Measurements from ENCODE around the gene PET117. TPM values are rescaled to one million over a fixed set of nuclear protein-coding genes. Genes with fewer than 3 reads are reported as not detected.

The PET117 gene

DNA sequence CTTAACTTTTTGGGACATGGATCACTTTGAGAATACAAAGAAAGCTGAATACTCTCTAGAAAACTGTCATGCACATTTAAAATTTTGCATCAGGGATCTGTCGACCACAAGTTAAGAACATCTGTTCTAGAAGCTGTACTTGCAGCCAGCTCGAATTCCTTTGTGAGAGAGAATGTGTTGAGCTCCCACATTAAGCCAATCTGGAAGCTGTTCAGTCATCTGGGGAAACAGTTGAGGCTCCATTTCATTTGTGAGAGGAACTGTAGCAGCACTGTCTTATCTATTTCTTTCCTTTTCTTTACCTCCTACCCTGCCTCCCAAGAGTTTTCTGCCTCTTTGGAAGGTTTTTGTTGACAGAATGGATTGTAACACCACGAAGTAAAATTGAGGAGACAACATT, 50.8 kb downstream of the PET117 start:
- no peak for DNase-seq
- H3K27me3 ChIP-seq (ENCODE audit: control insufficient read depth in 1 of 2, insufficient read depth in 1 of 2, low read length in 2 of 2), result no peaks in the 10 kb centered on the region
- H2BK120ac ChIP-seq (ENCODE audit: low read depth, low read length), result no peak overlapping the region
- H3K18ac ChIP-seq (ENCODE audit: low read depth in 1 of 2, low read length in 2 of 2), result no peak overlapping the region
- no peak overlapping the region for H3K14ac ChIP-seq (ENCODE audit: low read length in 2 of 2)
- H3K4ac ChIP-seq (ENCODE audit: low read depth in 1 of 2, low read length in 2 of 2), result no peak overlapping the region
- H3K4me3 ChIP-seq (ENCODE audit: insufficient read depth in 1 of 2, low read depth in 1 of 2, low read length in 2 of 2), result no peak overlapping the region
- no peak overlapping the region for H3K27ac ChIP-seq (ENCODE audit: low read length, poor library complexity, severe bottlenecking)
- H3K9ac ChIP-seq (ENCODE audit: low read length), result no peak overlapping the region
- no peaks in the 10 kb centered on the region for H3K79me1 ChIP-seq (replicated peaks; ENCODE audit: low read length, poor library complexity, severe bottlenecking)
- peaks cover 2% of the 10 kb centered on the region for H3K4me1 ChIP-seq (ENCODE audit: control insufficient read depth, insufficient read depth, low read depth, low read length)
- H2BK5ac ChIP-seq (ENCODE audit: low read depth, low read length, poor library complexity, severe bottlenecking), result no peak overlapping the region
- H2BK15ac ChIP-seq (ENCODE audit: low read depth, poor library complexity, severe bottlenecking), result no peak overlapping the region
- H3K9me3 ChIP-seq (ENCODE audit: control insufficient read depth, low read length), result no peaks in the 10 kb centered on the region
- H2AFZ ChIP-seq (ENCODE audit: low read depth, low read length), result no peak overlapping the region
- WGBS, result 88% methylated on average over 3 of the region's 3 CpGs
- H2BK12ac ChIP-seq (ENCODE audit: low read length in 2 of 2), result no peak overlapping the region
- no peak overlapping the region for H3K23ac ChIP-seq (ENCODE audit: low read length in 2 of 2)
- peaks cover 21 to 68% of the 10 kb centered on the region in 2 experiments for H3K36me3 ChIP-seq (ENCODE audit: control insufficient read depth in 1 of 2, insufficient read depth in 2 of 2, low read depth in 1 of 2, low read length in 2 of 2)
- no peak overlapping the region for H4K8ac ChIP-seq (ENCODE audit: low read length)
- no peak overlapping the region for H3K4me2 ChIP-seq (ENCODE audit: low read length, poor library complexity, severe bottlenecking)
- no peak overlapping the region for H4K91ac ChIP-seq (ENCODE audit: low read length)
- H2AK5ac ChIP-seq (ENCODE audit: low read length, severe bottlenecking), result no peak overlapping the region

DNA sequence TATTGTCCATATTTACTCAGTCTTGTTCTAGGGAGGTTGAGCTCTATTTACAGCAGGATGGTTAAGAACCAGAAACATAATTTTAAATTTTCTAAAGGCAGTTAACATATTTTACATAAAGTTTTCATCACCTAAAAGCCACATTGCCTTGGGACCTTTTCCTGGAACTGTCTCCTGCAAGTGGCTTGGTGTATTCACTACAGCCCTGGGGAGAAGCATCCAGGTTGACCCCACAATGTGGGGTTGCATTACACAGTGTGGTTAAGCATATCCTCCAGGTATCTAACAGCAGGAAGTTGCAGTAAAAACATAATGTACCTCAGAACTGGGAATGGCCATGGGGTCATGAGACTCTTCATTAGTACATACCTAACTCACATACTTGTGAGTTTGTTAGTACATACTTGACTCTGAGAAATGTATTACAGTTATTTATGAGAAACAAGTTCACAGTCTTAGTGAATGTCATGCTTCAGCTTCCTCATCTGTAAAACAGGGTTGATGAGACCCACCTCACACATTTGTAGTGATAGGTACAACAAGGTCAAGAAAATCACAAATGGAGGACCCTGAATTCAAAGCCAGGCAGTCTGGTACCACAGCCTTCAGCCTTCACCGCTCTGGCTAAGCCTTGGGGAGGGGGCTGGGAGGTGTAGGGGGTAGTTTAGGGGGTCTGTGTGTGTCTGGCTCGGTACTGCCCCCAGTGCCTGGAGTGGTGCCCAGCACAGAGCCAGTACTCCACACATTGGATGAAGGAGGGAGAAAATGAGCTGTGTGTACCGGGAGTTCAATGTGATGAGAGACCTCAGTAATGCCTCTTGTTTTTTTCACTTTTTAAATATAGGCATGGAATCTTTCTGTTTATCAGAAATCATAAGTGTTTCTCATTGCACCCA, 52.9 kb downstream of the PET117 start:
- Histone ChIP-seq H3K18ac (ENCODE audit: low read depth in 1 of 2, low read length in 2 of 2) (no peak overlapping the region), H2BK12ac (ENCODE audit: low read length in 2 of 2) (no peak overlapping the region), H3K9ac (ENCODE audit: low read length) (no peak overlapping the region), H3K4me1 (ENCODE audit: control insufficient read depth, insufficient read depth, low read depth, low read length) (peaks cover 2% of the 10 kb centered on the region), H2BK5ac (ENCODE audit: low read depth, low read length, poor library complexity, severe bottlenecking) (no peak overlapping the region), H4K8ac (ENCODE audit: low read length) (no peak overlapping the region), H3K4me3 (ENCODE audit: insufficient read depth in 1 of 2, low read depth in 1 of 2, low read length in 2 of 2) (no peak overlapping the region), H3K27ac (ENCODE audit: low read length, poor library complexity, severe bottlenecking) (no peak overlapping the region), H2AK5ac (ENCODE audit: low read length, severe bottlenecking) (no peak overlapping the region), H3K79me1 (replicated peaks; ENCODE audit: low read length, poor library complexity, severe bottlenecking) (no peaks in the 10 kb centered on the region), H3K4ac (ENCODE audit: low read depth in 1 of 2, low read length in 2 of 2) (no peak overlapping the region), H2BK15ac (ENCODE audit: low read depth, poor library complexity, severe bottlenecking) (no peak overlapping the region), H3K4me2 (ENCODE audit: low read length, poor library complexity, severe bottlenecking) (no peak overlapping the region), H2BK120ac (ENCODE audit: low read depth, low read length) (no peak overlapping the region), H3K36me3 (ENCODE audit: control insufficient read depth in 1 of 2, insufficient read depth in 2 of 2, low read depth in 1 of 2, low read length in 2 of 2) (peaks cover 18 to 46% of the 10 kb centered on the region in 2 experiments), H3K23ac (ENCODE audit: low read length in 2 of 2) (no peak overlapping the region), H2AFZ (ENCODE audit: low read depth, low read length) (no peak overlapping the region), H3K14ac (ENCODE audit: low read length in 2 of 2) (peak overlapping the region in 1 of 2 experiments; percentile 41), H4K91ac (ENCODE audit: low read length) (no peak overlapping the region), H3K27me3 (ENCODE audit: control insufficient read depth in 1 of 2, insufficient read depth in 1 of 2, low read length in 2 of 2) (no peaks in the 10 kb centered on the region), H3K9me3 (ENCODE audit: control insufficient read depth, low read length) (no peaks in the 10 kb centered on the region)
- no peak for DNase-seq
- WGBS, result 86% methylated on average over 2 of the region's 3 CpGs

DNA sequence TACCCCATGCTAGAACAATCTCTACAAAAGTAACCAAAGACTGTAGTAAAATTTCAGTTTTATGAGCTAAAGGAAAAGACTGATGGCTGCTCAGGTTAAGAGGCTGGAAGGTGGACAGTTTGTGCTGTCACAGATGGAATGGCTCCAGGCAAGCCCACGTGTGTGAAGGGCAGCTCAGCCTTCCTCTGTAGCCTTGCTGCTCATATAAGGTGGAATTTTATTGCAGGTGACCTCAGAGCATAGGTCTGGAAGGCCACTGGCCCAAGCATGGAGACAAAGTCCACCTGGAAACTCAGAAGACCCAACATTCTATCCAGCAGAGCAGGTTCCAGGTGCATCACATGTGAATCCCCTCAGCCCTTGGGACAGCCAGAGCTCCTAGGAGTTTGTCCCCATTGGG, 53.6 kb downstream of the PET117 start:
- Histone ChIP-seq H3K4ac (ENCODE audit: low read depth in 1 of 2, low read length in 2 of 2) (no peak overlapping the region), H3K18ac (ENCODE audit: low read depth in 1 of 2, low read length in 2 of 2) (no peak overlapping the region), H3K36me3 (ENCODE audit: control insufficient read depth in 1 of 2, insufficient read depth in 2 of 2, low read depth in 1 of 2, low read length in 2 of 2) (peaks cover 14 to 39% of the 10 kb centered on the region in 2 experiments), H3K4me3 (ENCODE audit: insufficient read depth in 1 of 2, low read depth in 1 of 2, low read length in 2 of 2) (no peak overlapping the region), H3K79me1 (replicated peaks; ENCODE audit: low read length, poor library complexity, severe bottlenecking) (no peaks in the 10 kb centered on the region), H3K14ac (ENCODE audit: low read length in 2 of 2) (peak overlapping the region in 1 of 2 experiments; percentile 15), H3K4me2 (ENCODE audit: low read length, poor library complexity, severe bottlenecking) (no peak overlapping the region), H2BK15ac (ENCODE audit: low read depth, poor library complexity, severe bottlenecking) (no peak overlapping the region), H3K23ac (ENCODE audit: low read length in 2 of 2) (no peak overlapping the region), H3K4me1 (ENCODE audit: control insufficient read depth, insufficient read depth, low read depth, low read length) (peaks cover 2% of the 10 kb centered on the region), H4K91ac (ENCODE audit: low read length) (no peak overlapping the region), H3K27me3 (ENCODE audit: control insufficient read depth in 1 of 2, insufficient read depth in 1 of 2, low read length in 2 of 2) (no peaks in the 10 kb centered on the region), H2BK12ac (ENCODE audit: low read length in 2 of 2) (no peak overlapping the region), H2AK5ac (ENCODE audit: low read length, severe bottlenecking) (no peak overlapping the region), H2BK5ac (ENCODE audit: low read depth, low read length, poor library complexity, severe bottlenecking) (no peak overlapping the region), H3K9me3 (ENCODE audit: control insufficient read depth, low read length) (no peaks in the 10 kb centered on the region), H3K9ac (ENCODE audit: low read length) (no peak overlapping the region), H2BK120ac (ENCODE audit: low read depth, low read length) (no peak overlapping the region), H4K8ac (ENCODE audit: low read length) (no peak overlapping the region), H2AFZ (ENCODE audit: low read depth, low read length) (no peak overlapping the region), H3K27ac (ENCODE audit: low read length, poor library complexity, severe bottlenecking) (no peak overlapping the region)
- 100% methylated on average over 1 of the region's 1 CpG for WGBS
- DNase-seq, result no peak

Small RNA genes within 50 kb of the gene (small RNA-seq; reads per million reads assigned to genes)
- not detected for gene RF00019 (ENCODE audit: low read depth)
- gene RNU7-137P (ENCODE audit: low read depth), result not detected

Data from mesenchymal stem cell (in vitro differentiated cells and primary cell).